Activated CD8-positive, alpha-beta T cell treated with anti-CD3 and anti-CD28 coated beads, Interleukin-2, amount 10 ng/mL, durations not matched to agents 7 days and 5 days (primary cell): ENCODE results near the gene SORL1. TPM values are rescaled to one million over a fixed set of nuclear protein-coding genes. Genes with fewer than 3 reads are reported as not detected.

Experiments used
- ATAC-seq: fragments of 150-1000 bp; cut with Tn5 transposase; one replicate; pipeline ENCODE4 v1.10.0; 2021; ENCODE audit warnings: moderate library complexity
- CTCF ChIA-PET: fragments of 350-600 bp; sonication (Branson Sonifier 250); formaldehyde crosslinking; loops from one replicate; lab custom pipeline; 2021; ENCODE audit warnings: antibody characterized with exemption; lab: Charles Lee
- POLR2A ChIA-PET: fragments of 350-600 bp; sonication (Branson Sonifier 250); formaldehyde crosslinking; loops from one replicate; lab custom pipeline; 2021; ENCODE audit warnings: antibody characterized with exemption; lab: Charles Lee
- DNase-seq: peaks from one replicate; pipeline ENCODE4 v3.0.0-alpha.2; 2020
- H3K27ac Mint-ChIP-seq: one replicate; pipeline ENCODE4 v1.8.0; 2021; ENCODE audit warnings: mild to moderate bottlenecking, mixed read lengths
- H3K27me3 Mint-ChIP-seq: one replicate; pipeline ENCODE4 v1.8.0; 2021; ENCODE audit warnings: low read depth, mixed read lengths
- H3K36me3 Mint-ChIP-seq: one replicate; pipeline ENCODE4 v1.8.0; 2021; ENCODE audit warnings: low read depth, mixed read lengths
- H3K4me1 Mint-ChIP-seq: one replicate; pipeline ENCODE4 v1.8.0; 2021; ENCODE audit warnings: low read depth, mixed read lengths
- H3K4me3 Mint-ChIP-seq: one replicate; pipeline ENCODE4 v1.8.0; 2021; ENCODE audit warnings: mild to moderate bottlenecking, mixed read lengths
- H3K9me3 Mint-ChIP-seq: one replicate; pipeline ENCODE4 v1.8.0; 2022; ENCODE audit warnings: mixed read lengths; ENCODE audit not compliant: insufficient read depth
- total RNA-seq, 2 experiments: library from RNA; stranded (reverse); gene quantifications; one replicate each; pipeline ENCODE4 v1.2.3, GENCODE V29; 2021

The SORL1 gene
- total RNA-seq, 2 experiments from 2014 or later = 98.9 to 107 TPM

DNA sequence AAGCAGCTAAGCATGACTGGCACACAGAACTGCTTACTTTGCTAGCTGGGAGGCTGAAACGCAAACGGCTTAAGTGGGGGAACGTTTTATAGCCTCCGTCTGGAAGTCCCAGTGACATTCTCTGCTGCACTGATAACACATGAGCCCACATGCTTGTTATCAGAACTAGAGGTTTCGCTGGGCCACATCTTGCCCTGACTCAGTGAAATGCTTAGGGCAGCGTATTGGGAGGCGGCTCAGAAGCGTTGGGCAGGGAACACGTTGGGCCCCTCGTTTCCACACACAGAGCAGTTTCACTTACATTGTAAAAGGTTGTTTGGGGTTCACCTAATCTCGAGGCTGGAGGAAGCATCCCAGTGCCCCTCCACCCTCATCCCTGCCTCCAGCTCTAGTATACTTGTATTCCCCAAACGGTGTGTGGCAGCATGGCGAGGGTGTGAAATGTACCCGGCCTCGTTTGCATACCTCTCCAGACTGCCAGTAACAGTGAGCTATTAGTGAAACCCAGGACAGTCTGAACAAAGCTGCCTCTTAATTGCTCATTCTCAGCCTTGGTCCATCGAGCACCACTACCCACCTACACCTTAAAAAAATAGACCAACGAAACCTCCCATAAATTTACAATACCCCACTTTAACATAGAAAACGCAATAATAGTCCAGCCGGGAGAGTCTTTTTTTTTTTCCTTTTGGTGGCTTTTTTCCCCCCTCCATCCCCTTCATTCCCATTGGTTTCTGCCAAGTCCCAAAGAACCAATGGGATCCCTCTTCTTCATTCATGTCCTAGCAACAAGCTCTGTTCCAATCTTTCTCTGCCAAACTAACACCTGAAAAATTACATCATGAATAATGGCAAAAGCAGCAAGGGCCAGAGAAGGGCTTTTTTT is 219.4 kb downstream of the SORL1 start:
- H3K9me3 Mint-ChIP-seq = no peaks in the 10 kb centered on the region
- no peaks in the 10 kb centered on the region for H3K27me3 Mint-ChIP-seq
- CTCF ChIA-PET = no interaction called here
- H3K36me3 Mint-ChIP-seq = no peaks in the 10 kb centered on the region
- no peak overlapping the region for H3K4me3 Mint-ChIP-seq
- DNase-seq (no peak), ATAC-seq (no peak)
- POLR2A ChIA-PET = no interaction called here
- H3K27ac Mint-ChIP-seq = no peak overlapping the region
- H3K4me1 Mint-ChIP-seq = no peaks in the 10 kb centered on the region

GRCh38 chr11:121672630-121673487 is 220.7 kb downstream of the SORL1 start:
- DNase-seq (no peak), ATAC-seq (no peak)
- Mint-ChIP-seq H3K4me3 (no peak overlapping the region), H3K4me1 (no peaks in the 10 kb centered on the region), H3K27me3 (no peaks in the 10 kb centered on the region), H3K27ac (no peak overlapping the region), H3K36me3 (no peaks in the 10 kb centered on the region), H3K9me3 (no peaks in the 10 kb centered on the region)
- CTCF ChIA-PET = no interaction called here
- POLR2A ChIA-PET = no interaction called here

- POLR2A ChIA-PET = no interaction called here
- ATAC-seq (no peak), DNase-seq (no peak)
- Mint-ChIP-seq H3K9me3 (no peaks in the 10 kb centered on the region), H3K4me1 (no peaks in the 10 kb centered on the region), H3K27me3 (peaks cover 2% of the 10 kb centered on the region), H3K36me3 (no peaks in the 10 kb centered on the region), H3K4me3 (no peak overlapping the region), H3K27ac (no peak overlapping the region)
- CTCF ChIA-PET = no interaction called here
These were observed 229.6 kb downstream of the SORL1 start for GRCh38 chr11:121681550-121682268.

Other genes with a start within 250 kb of the SORL1 start
- 10 to 100 TPM; 18.9 to 21.6 TPM for gene SC5D, start 159.5 kb upstream of the SORL1 start, total RNA-seq